HEK293T (cell line): Measurements from ENCODE around the gene SNX19.

ENCODE experiments used
- ARNT ChIP-seq: fragments of 450-650 bp; IDR thresholded peaks from 2 replicates; pipeline ENCODE4 v1.6.1; 2017; ENCODE audit warnings: mild to moderate bottlenecking
- BHLHE40 ChIP-seq: fragments of 450-650 bp; IDR thresholded peaks from 2 replicates; pipeline ENCODE4 v1.6.1; 2016; ENCODE audit warnings: mild to moderate bottlenecking, moderate library complexity, borderline replicate concordance
- ELF4 ChIP-seq: fragments of 450-650 bp; IDR thresholded peaks from 2 replicates; pipeline ENCODE4 v1.6.1; 2017; ENCODE audit warnings: antibody characterized with exemption
- FOXA1 ChIP-seq: fragments of 450-650 bp; IDR thresholded peaks from 2 replicates; pipeline ENCODE4 v1.6.1; 2016; ENCODE audit warnings: mild to moderate bottlenecking
- FOXK2 ChIP-seq: fragments of 450-650 bp; IDR thresholded peaks from 2 replicates; pipeline ENCODE4 v1.6.1; 2016; ENCODE audit warnings: mild to moderate bottlenecking
- FOXM1 ChIP-seq: fragments of 450-650 bp; IDR thresholded peaks from 2 replicates; pipeline ENCODE4 v1.6.1; 2017; ENCODE audit warnings: mild to moderate bottlenecking, borderline replicate concordance
- HDGF ChIP-seq: fragments of 450-650 bp; IDR thresholded peaks from 2 replicates; pipeline ENCODE4 v1.6.1; 2017; ENCODE audit warnings: antibody characterized with exemption, borderline replicate concordance
- LEF1 ChIP-seq: fragments of 450-650 bp; IDR thresholded peaks from 2 replicates; pipeline ENCODE4 v1.6.1; 2017; ENCODE audit warnings: mild to moderate bottlenecking, borderline replicate concordance
- PKNOX1 ChIP-seq: fragments of 450-650 bp; IDR thresholded peaks from 2 replicates; pipeline ENCODE4 v1.6.1; 2016
- SP1 ChIP-seq: fragments of 450-650 bp; IDR thresholded peaks from 2 replicates; pipeline ENCODE4 v1.6.1; 2017
- SUZ12 ChIP-seq: fragments of 450-650 bp; IDR thresholded peaks from 2 replicates; pipeline ENCODE4 v1.6.1; 2016; ENCODE audit warnings: mild to moderate bottlenecking
- TARDBP ChIP-seq: fragments of 450-650 bp; IDR thresholded peaks from 2 replicates; pipeline ENCODE4 v1.6.1; 2016

- no peak for TF ChIP-seq FOXM1
- no peak for TF ChIP-seq SUZ12
- no peak for TF ChIP-seq FOXA1
- no peak for TF ChIP-seq BHLHE40
- no peak for TF ChIP-seq HDGF
- TF ChIP-seq SP1 = no peak
- TF ChIP-seq ELF4 = no peak
- no peak for TF ChIP-seq TARDBP
- TF ChIP-seq FOXK2 = no peak
- no peak for TF ChIP-seq ARNT
- TF ChIP-seq LEF1 = no peak
- no peak for TF ChIP-seq PKNOX1
Observed at GRCh38 chr11:130947058-130947457, 30.8 kb upstream of the SNX19 start.
